HG03575 (cell line): ENCODE results near the gene PTER.

Source experiments
- ATAC-seq: cut with Tn5 transposase; IDR thresholded peaks from one replicate; pipeline ENCODE4 v1.9.1; 2021; ENCODE audit not compliant: unreplicated experiment, insufficient number of reproducible peaks, low FRiP score; ENCODE audit errors: extremely low read depth

The PTER gene

DNA sequence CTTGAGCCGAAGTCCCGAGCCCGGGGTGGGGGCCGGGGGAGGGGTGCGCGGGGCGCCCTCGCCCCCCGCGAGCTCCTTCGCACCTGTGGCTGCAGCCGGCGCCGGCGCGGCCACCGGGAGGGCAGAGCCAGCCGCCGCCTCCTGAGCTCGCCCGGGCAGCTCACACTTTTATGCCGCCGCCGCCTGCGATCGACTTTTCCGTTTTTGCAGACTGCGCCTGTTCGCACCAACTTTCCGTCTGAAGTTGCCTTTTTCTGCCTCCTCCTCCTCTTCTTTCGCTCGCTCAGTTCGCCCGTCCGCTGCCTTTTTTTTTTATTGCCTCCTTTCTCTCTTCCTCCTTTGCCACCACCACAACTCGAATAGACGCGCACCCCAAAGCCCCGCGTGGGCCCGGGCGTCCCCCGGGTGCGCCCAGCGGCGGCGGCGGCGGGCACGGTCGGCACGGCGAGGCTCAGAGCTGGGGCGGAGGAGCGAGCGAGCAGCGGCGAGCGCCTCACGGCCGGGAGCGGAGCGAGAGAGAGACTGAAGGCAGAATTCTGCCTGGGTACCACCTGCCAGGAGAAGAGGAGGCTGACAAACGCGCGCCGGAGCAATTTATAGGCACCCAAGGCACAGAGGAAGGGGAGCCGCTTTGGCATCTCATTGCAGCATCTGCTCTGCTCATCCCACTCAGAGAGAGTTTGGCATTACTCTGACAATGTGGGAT is 84.7 kb downstream of the PTER start, which contains the start of gene C1QL3:
C1QL3 (minus strand) TSS at position 569 of the 706 bp plus-strand sequence. CDS start 814 bp downstream, outside the sequence.
- no peak for ATAC-seq

DNA sequence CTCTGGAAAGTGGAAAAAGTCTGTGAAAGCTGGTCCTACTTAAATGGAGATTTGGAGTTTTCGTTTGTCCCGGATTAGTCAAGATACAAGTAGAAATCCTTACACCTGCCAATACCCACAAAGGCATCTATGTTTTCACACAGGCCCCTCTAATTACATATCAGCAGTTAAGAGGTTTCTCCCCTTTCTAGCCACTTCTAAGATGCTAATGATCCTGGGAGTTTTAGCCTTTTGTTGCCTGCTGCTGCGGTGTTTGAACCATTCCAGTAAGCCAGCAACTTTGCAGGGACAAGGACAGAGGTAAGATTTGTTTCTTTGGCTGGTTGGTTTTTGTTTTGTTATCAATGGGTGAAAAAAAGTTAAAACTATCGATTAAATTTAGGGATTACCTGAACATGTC is 90.6 kb downstream of the PTER start:
- no peak for ATAC-seq

DNA sequence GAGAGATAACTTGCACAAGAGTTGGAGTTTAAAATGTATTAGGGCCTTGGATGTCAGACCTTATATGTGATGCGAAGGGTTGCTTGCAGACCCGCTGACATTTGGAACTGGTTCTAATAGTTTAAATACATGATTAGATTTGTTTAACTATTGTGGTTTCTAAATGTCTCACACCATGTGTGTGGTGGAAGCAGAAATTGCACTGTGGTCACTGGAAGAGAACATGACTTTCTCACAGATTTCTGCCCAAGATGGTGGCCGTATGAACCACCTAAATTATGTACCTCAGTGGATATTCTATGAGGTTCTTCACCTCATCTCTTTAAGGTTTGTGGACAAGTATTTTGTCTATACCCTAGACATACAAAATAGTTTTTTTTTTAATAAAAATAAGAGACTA is 93.0 kb downstream of the PTER start:
- no peak for ATAC-seq

DNA sequence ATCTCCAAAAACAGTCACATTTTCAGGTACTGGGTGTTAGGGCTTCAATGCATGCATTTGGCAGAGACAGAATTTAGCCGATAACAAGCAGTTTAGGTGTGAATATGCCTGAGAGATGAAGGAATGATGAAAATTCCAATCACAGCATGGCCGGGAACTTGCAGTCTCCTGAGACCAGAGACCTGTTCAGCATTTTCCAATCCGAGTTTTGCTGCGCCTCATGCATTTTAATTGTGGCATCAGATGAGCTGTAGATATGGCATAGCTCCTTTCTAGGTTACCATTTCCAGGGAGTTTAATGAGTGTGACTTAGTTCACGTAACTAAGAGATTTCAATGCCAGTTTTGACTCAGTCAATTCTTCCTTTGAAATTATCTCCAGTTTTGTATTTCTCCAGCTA is 99.3 kb downstream of the PTER start:
- no peak for ATAC-seq

DNA sequence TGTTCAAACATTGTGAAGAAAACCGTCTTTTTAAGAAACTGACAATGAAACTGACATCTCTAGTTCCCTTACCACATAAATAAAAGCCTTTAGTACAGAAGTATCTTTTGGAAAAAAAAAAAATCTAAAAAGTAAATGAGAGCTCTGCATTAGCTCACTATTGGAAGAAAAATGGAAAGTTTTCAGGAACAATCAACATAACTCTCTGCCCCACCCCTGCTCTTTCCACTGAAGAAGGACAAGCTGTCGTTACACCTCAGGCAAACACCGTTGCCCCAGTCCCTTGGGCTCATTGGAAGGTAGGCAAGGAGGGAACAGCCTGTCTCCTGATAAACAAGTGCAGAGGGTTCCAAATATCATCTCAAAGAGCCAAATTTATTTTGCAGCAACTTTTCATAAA is 107.3 kb downstream of the PTER start:
- ATAC-seq = no peak

DNA sequence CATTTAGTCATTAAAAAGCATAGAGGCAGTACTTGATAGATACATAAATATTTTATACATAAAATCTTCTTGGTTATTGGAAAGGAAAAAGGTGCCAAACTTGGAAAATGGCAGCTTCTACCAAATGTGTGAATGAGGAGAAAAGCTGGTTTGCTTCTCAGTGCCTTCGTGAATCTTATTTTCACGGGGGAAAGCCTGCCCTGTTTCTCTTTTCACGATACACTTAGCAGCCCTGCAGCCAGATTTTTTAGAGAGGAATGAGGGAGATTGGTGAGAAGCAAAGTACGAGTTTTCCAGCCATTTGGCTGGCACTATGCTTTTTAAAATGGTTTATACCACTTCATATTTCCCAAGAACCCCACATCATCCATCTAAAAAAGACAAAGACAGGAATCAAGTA is 107.8 kb downstream of the PTER start:
- no peak for ATAC-seq

DNA sequence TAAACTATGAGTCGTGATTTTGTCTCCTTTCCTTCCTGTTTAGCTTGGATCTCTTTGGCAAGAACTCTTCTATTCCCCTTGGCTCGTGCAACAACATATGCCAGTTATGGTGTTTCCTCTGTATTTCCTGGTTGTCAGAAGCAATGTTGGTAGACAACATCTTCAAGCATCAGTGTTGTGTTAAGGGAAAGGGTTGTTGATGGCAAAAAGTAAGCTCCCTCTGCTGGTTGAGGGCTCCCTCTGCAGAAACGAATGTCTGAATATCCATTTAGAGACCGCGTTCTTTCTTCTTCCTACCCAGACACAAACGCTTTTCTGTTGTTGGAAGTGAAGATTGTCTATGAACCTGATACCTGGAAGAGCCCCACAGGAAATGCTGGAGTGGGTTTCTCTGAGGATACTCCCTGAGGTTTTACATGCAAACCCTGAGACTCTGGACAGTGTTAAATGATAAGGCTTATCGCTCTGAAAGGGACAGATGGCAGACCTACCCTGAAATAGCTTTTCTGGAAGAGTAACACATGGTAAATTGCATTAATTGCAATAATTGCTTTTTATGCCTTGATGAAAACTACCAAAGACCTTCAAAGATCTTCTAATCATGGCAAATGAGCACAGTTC is 108.4 kb downstream of the PTER start:
- no peak for ATAC-seq

DNA sequence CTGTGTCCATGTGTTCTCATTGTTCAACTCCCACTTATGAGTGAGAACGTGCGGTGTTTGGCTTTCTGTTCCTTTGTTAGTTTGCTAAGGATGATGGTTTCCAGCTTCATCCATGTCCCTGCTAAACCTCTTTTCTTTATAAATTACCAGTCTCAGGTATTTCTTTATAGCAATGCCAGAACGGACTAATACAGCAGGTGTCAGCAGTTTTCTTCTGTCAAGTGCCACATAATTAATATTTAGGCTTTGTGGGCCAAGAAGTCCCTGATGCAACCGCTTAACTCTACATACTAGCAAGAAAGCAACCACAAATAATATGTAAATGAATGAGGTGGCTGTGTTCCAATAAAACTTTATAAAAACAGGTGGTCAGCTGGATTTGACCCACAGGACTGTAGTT is 111.2 kb downstream of the PTER start:
- ATAC-seq = no peak

DNA sequence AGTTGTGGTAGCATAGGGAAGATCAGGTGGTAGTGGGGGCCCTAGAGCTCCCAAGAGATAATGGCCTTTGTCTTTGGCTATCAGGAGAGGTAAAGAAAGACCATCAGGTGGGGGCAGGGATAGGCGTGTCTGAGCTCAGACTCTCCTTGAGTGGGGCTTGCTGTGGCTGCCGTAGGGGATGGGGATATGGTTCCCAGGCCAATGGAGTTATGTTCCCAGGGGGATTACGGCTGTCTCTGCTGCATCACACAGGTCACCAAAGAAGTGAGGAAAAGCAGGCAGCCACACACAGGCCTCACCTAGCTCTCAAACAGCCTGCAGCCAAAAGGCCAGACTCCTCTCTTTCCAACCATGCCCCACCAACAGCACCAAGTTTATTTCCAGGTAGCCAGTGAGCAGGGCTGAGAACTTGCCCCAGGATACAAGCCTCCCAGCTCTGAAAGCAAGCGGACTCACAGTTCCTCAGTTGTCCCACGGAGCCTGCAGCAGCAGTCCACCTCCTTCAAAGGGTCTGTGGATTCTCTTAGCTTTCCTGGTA is 122.5 kb downstream of the PTER start:
- no peak for ATAC-seq

DNA sequence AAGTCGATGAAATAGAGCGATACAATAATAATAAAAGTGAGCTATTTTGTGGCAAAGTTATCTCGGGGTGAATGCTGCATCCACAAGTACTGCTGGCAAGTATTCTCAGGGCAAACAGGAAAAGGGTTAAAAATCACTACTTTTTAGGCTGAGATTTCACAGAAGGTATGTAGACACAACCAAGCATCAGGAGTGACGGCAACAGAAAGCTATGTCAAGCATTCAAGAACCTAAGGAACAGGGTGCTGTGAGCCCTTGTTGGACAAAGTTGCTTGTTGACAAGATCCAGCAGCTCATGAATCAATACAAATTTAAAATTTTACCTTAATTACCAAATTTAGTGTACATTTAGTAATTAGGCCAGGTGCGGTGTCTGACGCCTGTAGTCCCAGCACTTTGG is 126.1 kb downstream of the PTER start:
- no peak for ATAC-seq
